IPS DF 6.9 (cell line): ENCODE results near the gene AFAP1.

ENCODE experiments used
- DNase-seq: peaks from one replicate; pipeline ENCODE4 v3.0.0-alpha.2; 2013; ENCODE audit warnings: low read depth, low spot score
- H3K27ac ChIP-seq: one replicate; pipeline ENCODE4 v1.5.1; 2013; ENCODE audit warnings: low read length, control low read depth
- H3K27me3 ChIP-seq: 2 replicates; pipeline ENCODE4 v1.6.1; 2013; ENCODE audit warnings: mild to moderate bottlenecking, low read length; ENCODE audit not compliant: control insufficient read depth, insufficient read depth
- H3K36me3 ChIP-seq: 2 replicates; pipeline ENCODE4 v1.6.1; 2013; ENCODE audit warnings: low read length; ENCODE audit not compliant: control insufficient read depth, insufficient read depth
- H3K4me1 ChIP-seq: 2 replicates; pipeline ENCODE4 v1.6.1; 2013; ENCODE audit warnings: low read length; ENCODE audit not compliant: control insufficient read depth, insufficient read depth
- H3K4me3 ChIP-seq: 2 replicates; pipeline ENCODE4 v1.5.1; 2013; ENCODE audit warnings: mild to moderate bottlenecking, low read length
- H3K9me3 ChIP-seq: 2 replicates; pipeline ENCODE4 v1.6.1; 2013; ENCODE audit warnings: low read length, inconsistent platforms; ENCODE audit not compliant: control insufficient read depth, insufficient read depth
- WGBS: extraction: QIAGEN DNeasy Blood & Tissue Kit; methylation state at CpG from one replicate; pipeline ENCODE4 v1.1.7; 2013; ENCODE audit warnings: mixed read lengths, missing lambda C conversion rate; ENCODE audit not compliant: insufficient read length, insufficient coverage; 5-methylcytosine and 5-hydroxymethylcytosine counted together

AFAP1 gene

DNA sequence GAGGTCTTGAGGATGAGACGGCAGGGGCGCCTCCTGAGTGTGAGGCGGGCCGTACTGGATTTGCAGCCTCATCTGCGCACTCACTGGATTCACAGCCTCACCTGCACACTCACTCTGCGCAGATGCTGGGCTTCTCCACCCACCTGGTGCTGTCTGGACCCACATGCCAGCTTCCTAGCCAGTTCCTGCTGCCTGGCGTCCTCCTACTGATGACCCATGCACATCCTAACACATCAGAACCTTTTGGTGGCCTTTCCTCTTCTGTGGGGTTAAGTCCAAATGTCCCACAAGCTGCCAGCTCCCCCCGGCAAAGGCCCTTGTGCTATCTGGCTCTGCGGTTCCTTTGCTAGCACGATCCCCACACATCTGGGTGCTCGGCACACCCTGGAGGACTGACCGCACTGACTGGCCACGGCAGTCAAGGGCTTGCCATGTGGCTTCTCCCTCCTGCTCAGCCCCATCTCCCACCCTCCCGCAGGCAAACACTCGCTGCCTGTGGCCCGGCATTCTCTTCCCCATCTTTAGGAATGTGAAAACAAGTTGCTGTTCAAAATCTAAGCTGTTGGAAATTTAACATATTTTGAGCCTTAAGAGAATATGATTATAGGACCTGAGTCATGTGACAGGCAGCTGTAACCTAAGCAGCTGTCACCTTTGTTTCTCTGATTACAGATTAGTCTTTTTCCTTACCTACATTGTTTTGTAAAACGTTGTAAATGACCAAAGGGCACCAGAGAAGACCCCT is 39.4 kb upstream of the AFAP1 start:
- H3K9me3 ChIP-seq: no peaks in the 10 kb centered on the region
- H3K27ac ChIP-seq: no peak overlapping the region
- no peaks in the 10 kb centered on the region for H3K27me3 ChIP-seq
- DNase-seq: no peak
- peaks cover 6% of the 10 kb centered on the region for H3K4me1 ChIP-seq
- WGBS: no CpG with 5 or more reads among the region's 17 CpGs
- H3K4me3 ChIP-seq: no peak overlapping the region
- no peaks in the 10 kb centered on the region for H3K36me3 ChIP-seq

- Histone ChIP-seq H3K9me3 (no peaks in the 10 kb centered on the region), H3K36me3 (no peaks in the 10 kb centered on the region), H3K4me1 (peaks cover 6% of the 10 kb centered on the region), H3K27me3 (no peaks in the 10 kb centered on the region), H3K4me3 (no peak overlapping the region), H3K27ac (no peak overlapping the region)
- WGBS: no CpG with 5 or more reads among the region's 5 CpGs
- no peak for DNase-seq
Observed at GRCh38 chr4:7978489-7978888, 38.8 kb upstream of the AFAP1 start.

- Histone ChIP-seq H3K27me3 (no peaks in the 10 kb centered on the region), H3K36me3 (no peaks in the 10 kb centered on the region), H3K4me1 (peaks cover 8% of the 10 kb centered on the region), H3K4me3 (no peak overlapping the region), H3K27ac (no peak overlapping the region), H3K9me3 (no peaks in the 10 kb centered on the region)
- 94% methylated on average over 2 of the region's 5 CpGs for WGBS
- DNase-seq: no peak
Observed at GRCh38 chr4:7976634-7977033, 37.0 kb upstream of the AFAP1 start.

DNA sequence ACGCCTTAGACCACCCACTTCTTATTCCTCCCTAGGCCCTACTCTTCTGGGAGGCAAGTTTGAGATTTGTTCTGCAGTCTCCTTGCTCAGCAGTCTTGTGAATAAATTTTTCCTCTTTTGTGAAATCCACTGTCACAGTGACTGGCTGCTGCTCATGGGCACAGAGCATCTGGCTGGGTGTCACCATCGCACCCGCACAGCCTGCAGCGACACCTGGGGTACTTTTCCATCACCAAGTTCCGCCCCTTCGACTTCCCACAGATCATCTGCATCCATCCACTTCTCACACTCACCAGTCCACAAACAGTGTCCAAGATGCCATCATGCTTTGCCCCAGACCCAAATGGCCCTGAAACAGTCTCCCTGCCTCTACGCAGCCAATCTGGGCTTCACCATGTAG is 36.4 kb upstream of the AFAP1 start:
- no peak overlapping the region for H3K4me3 ChIP-seq
- no CpG with 5 or more reads among the region's 7 CpGs for WGBS

DNA sequence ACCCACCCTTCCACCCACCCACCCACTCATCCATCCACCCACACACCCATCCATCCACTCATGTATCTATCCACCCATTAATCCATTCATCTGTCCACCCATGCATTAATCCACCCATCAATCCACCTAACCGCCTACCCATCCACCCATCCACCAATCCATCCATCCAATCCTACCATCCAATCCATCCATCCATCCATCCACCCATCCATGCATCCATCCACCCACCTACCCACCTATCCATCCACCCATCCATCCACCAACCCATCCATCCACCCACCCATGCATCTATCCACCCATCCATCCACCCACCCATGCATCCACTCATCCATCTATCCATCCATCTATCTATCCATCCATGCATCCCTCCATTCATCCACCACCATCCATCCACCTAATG is 34.8 kb upstream of the AFAP1 start:
- Histone ChIP-seq H3K4me1 (peaks cover 13% of the 10 kb centered on the region), H3K9me3 (no peaks in the 10 kb centered on the region), H3K27ac (no peak overlapping the region), H3K27me3 (no peaks in the 10 kb centered on the region), H3K4me3 (no peak overlapping the region), H3K36me3 (no peaks in the 10 kb centered on the region)
- DNase-seq: no peak
- no CpG with 5 or more reads among the region's 1 CpG for WGBS

More for the DNA sequence above, 36.4 kb upstream of the AFAP1 start:
- DNase-seq: no peak
- Histone ChIP-seq H3K27me3 (no peaks in the 10 kb centered on the region), H3K36me3 (no peaks in the 10 kb centered on the region), H3K27ac (no peak overlapping the region), H3K4me1 (peaks cover 10% of the 10 kb centered on the region), H3K9me3 (no peaks in the 10 kb centered on the region)

DNA sequence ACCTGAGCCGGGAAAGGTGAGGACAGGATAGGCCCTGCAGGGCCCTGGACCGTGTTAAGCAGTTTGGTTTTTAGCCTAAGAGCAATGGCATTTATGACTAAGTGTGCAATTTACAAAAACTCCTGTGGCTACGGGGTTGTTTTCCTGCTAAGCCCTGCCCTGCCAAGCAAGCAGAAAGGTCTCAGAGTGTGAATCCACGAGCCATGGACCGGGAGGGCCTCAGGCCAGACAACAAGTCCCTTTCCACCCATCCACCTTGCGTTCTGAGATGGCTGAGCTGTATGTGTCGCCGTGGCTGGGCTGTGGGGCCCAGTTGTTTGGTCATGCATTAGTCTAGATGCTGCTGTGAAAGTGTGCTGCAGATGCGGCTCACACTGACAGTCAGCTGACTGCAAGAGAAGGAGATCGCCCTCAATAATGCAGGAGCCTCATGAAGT is 33.9 kb upstream of the AFAP1 start:
- no peak overlapping the region for H3K4me3 ChIP-seq
- WGBS: no CpG with 5 or more reads among the region's 10 CpGs
- H3K36me3 ChIP-seq: no peaks in the 10 kb centered on the region
- H3K27ac ChIP-seq: no peak overlapping the region
- peaks cover 7% of the 10 kb centered on the region for H3K4me1 ChIP-seq
- no peaks in the 10 kb centered on the region for H3K9me3 ChIP-seq
- no peak for DNase-seq
- H3K27me3 ChIP-seq: no peaks in the 10 kb centered on the region

DNA sequence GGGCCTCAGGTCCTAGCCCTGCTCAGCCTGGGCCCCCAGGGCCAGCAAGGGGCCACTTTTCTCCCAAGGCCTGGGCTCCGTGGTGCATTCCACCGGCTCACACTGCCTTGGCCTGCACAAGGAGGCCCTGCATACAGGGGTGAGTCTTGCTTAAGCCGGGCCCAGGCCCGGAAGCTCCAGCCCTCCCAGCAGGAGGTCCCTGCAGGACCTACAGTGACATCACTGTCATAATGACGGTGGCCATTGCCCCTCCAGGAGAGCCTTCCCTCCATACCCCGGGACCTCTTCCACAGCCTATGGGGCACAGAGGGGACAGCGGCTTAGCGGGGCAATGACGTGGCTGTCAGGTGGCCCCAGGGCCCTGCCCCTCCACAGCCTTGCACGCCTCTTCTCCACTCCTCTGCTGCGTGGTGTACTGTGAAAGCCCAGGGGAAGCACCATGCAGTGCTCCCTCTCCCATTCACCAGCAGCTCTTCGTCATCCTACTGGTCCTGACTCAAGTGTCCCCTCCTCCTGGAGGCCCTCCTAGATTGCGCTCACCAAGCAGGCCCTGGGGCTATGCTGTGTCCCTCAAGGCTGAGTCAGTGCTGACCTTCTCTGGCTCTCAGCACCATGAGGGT is 32.3 kb upstream of the AFAP1 start:
- no peak overlapping the region for H3K4me3 ChIP-seq
- no peaks in the 10 kb centered on the region for H3K36me3 ChIP-seq
- no peak overlapping the region for H3K27ac ChIP-seq
- H3K4me1 ChIP-seq: peaks cover 7% of the 10 kb centered on the region
- no peaks in the 10 kb centered on the region for H3K9me3 ChIP-seq
- DNase-seq: no peak
- no CpG with 5 or more reads among the region's 13 CpGs for WGBS
- no peaks in the 10 kb centered on the region for H3K27me3 ChIP-seq

GRCh38 chr4:7971159-7971631 is 31.5 kb upstream of the AFAP1 start:
- H3K9me3 ChIP-seq: no peaks in the 10 kb centered on the region
- no peak overlapping the region for H3K27ac ChIP-seq
- H3K36me3 ChIP-seq: no peaks in the 10 kb centered on the region
- peaks cover 7% of the 10 kb centered on the region for H3K4me1 ChIP-seq
- DNase-seq: no peak
- WGBS: no CpG with 5 or more reads among the region's 2 CpGs
- H3K4me3 ChIP-seq: no peak overlapping the region
- H3K27me3 ChIP-seq: no peaks in the 10 kb centered on the region

- H3K27ac ChIP-seq: no peak overlapping the region
- no peaks in the 10 kb centered on the region for H3K36me3 ChIP-seq
- DNase-seq: no peak
- H3K27me3 ChIP-seq: no peaks in the 10 kb centered on the region
- peaks cover 7% of the 10 kb centered on the region for H3K4me1 ChIP-seq
- no CpG with 5 or more reads among the region's 13 CpGs for WGBS
- no peak overlapping the region for H3K4me3 ChIP-seq
- H3K9me3 ChIP-seq: no peaks in the 10 kb centered on the region
Observed at GRCh38 chr4:7970361-7970946, 30.8 kb upstream of the AFAP1 start.

- H3K9me3 ChIP-seq: no peaks in the 10 kb centered on the region
- H3K27ac ChIP-seq: no peak overlapping the region
- H3K4me3 ChIP-seq: no peak overlapping the region
- DNase-seq: no peak
- no peaks in the 10 kb centered on the region for H3K27me3 ChIP-seq
- no CpG with 5 or more reads among the region's 16 CpGs for WGBS
- no peaks in the 10 kb centered on the region for H3K36me3 ChIP-seq
- peaks cover 7% of the 10 kb centered on the region for H3K4me1 ChIP-seq
Observed at GRCh38 chr4:7968262-7968896, 28.7 kb upstream of the AFAP1 start.
